Stimulated activated CD8-positive, alpha-beta memory T cell treated with anti-CD3 and anti-CD28 coated beads, Interleukin-4, amount 100 ng/mL, for 48 hours (primary cell): ENCODE data around the gene PGLYRP3.
"Not testable (repeated sequence)": the region's sequence is repeated elsewhere in the genome, so short reads cannot be mapped to it uniquely, and the experiment has no call there.

Source experiments
- DNase-seq: peaks from one replicate; pipeline ENCODE4 v3.0.0-alpha.2; 2020

Gene PGLYRP3

GRCh38 chr1:153348511-153349362 is 36.0 kb upstream of the PGLYRP3 start, which contains the start of gene PGLYRP4:
Gene PGLYRP4, minus strand, starts transcription at chr1:153348841. Its CDS starts 909 bp downstream, at chr1:153347932.
- no peak for DNase-seq

GRCh38 chr1:153347856-153348255 is 35.1 kb upstream of the PGLYRP3 start:
- DNase-seq, result no peak

GRCh38 chr1:153347049-153347448 is 34.3 kb upstream of the PGLYRP3 start:
- DNase-seq, result not testable (repeated sequence)

- DNase-seq, result no peak
Observed at GRCh38 chr1:153346077-153346723, 33.4 kb upstream of the PGLYRP3 start.

- no peak for DNase-seq
Observed at GRCh38 chr1:153345187-153346076, 32.7 kb upstream of the PGLYRP3 start.

GRCh38 chr1:153344718-153345025 is 31.9 kb upstream of the PGLYRP3 start:
- DNase-seq, result no peak

- DNase-seq, result no peak
Observed at GRCh38 chr1:153343811-153344717, 31.3 kb upstream of the PGLYRP3 start.

- DNase-seq, result no peak
Observed at GRCh38 chr1:153343040-153343681, 30.4 kb upstream of the PGLYRP3 start.

- DNase-seq, result no peak
Observed at GRCh38 chr1:153342178-153342577, 29.4 kb upstream of the PGLYRP3 start.

GRCh38 chr1:153341431-153341934 is 28.7 kb upstream of the PGLYRP3 start:
- no peak for DNase-seq

- no peak for DNase-seq
Observed at GRCh38 chr1:153340356-153340755, 27.6 kb upstream of the PGLYRP3 start.

- no peak for DNase-seq
Observed at GRCh38 chr1:153339802-153340201, 27.1 kb upstream of the PGLYRP3 start.

GRCh38 chr1:153337980-153338853 is 25.5 kb upstream of the PGLYRP3 start:
- DNase-seq, result no peak

- no peak for DNase-seq
Observed at GRCh38 chr1:153336650-153337049, 23.9 kb upstream of the PGLYRP3 start.

GRCh38 chr1:153333902-153334301 is 21.1 kb upstream of the PGLYRP3 start:
- no peak for DNase-seq

GRCh38 chr1:153324912-153325311 is 12.2 kb upstream of the PGLYRP3 start:
- no peak for DNase-seq

GRCh38 chr1:153322568-153322967 is 9.8 kb upstream of the PGLYRP3 start:
- DNase-seq, result no peak

- not testable (repeated sequence) for DNase-seq
Observed at GRCh38 chr1:153318145-153318544, 5.4 kb upstream of the PGLYRP3 start.

- not testable (repeated sequence) for DNase-seq
Observed at GRCh38 chr1:153316013-153316412, 3.3 kb upstream of the PGLYRP3 start.

GRCh38 chr1:153314388-153314787 is 1.6 kb upstream of the PGLYRP3 start:
- not testable (repeated sequence) for DNase-seq
